Umbilical cord (tissue), 2 donors: ENCODE data around the gene MRPL19. TPM values are rescaled to one million over a fixed set of nuclear protein-coding genes. Genes with fewer than 3 reads are reported as not detected.
A peak's percentile ranks its signal among the peaks of the same experiment; 100 is the strongest.
"Not testable (repeated sequence)": the region's sequence is repeated elsewhere in the genome, so short reads cannot be mapped to it uniquely, and the experiment has no call there.

Experiments
- DNase-seq: peaks from one replicate; pipeline ENCODE4 v3.0.0-alpha.2; 2015; ENCODE audit warnings: low spot score
- total RNA-seq: library from RNA; depleted of rRNA; stranded (reverse); fragments of >200 nt; gene quantifications from one replicate; pipeline ENCODE4 v1.2.3, GENCODE V29; 2014; ENCODE audit warnings: low replicate concordance; ENCODE audit not compliant: insufficient read depth

MRPL19 gene
- total RNA-seq, 1 donor from 2014 or later: 43.8 TPM

- DNase-seq: peak; percentile 3
Measured at GRCh38 chr2:75667884-75668283, 21.3 kb downstream of the MRPL19 start.

- not testable (repeated sequence) for DNase-seq
Measured at GRCh38 chr2:75675423-75675822, 28.8 kb downstream of the MRPL19 start.

DNA sequence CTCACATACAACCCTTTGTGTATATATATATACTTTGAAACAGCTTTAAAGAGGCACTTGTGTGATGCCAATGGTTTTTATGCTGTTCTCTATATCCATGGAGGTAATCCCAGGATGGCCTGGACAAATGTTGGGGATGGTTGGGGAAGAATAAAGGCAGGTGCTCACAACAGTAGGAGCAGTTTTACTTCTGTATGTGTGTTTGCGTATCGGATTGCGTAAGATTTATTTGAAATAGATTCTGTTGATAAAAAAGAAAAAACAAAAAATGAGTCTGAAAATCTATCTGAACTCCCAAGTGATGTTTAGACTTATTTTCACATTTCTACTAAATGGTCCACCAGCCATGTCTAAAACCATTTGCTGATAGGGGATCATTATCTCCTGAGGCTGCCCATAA lies 29.3 kb downstream of the MRPL19 start:
- DNase-seq: no peak

GRCh38 chr2:75676464-75676863 lies 29.9 kb downstream of the MRPL19 start:
- peak; percentile 7 for DNase-seq

- no peak for DNase-seq
Measured at GRCh38 chr2:75679556-75679955, 33.0 kb downstream of the MRPL19 start.

GRCh38 chr2:75680402-75680801 lies 33.8 kb downstream of the MRPL19 start:
- no peak for DNase-seq

- DNase-seq: not testable (repeated sequence)
Measured at GRCh38 chr2:75683430-75683829, 36.8 kb downstream of the MRPL19 start.

DNA sequence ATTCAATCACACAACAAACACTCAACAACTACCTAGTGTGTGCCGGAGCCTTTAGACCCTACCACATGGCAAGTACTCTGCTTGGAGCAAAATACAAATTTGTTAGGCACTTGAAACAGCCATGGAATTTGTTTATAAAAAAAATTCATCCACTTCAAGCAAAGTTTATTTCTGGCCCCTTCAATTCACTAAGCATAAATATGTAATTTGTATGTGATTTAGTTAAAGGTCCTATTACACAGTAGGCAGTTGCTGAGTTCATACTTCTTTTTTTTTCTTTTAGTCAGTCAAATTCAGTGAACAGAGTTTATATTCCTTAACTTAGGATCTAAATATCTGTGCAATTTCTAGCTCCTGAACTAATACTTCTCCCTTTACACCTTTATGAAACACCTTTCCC lies 41.6 kb downstream of the MRPL19 start:
- no peak for DNase-seq

DNA sequence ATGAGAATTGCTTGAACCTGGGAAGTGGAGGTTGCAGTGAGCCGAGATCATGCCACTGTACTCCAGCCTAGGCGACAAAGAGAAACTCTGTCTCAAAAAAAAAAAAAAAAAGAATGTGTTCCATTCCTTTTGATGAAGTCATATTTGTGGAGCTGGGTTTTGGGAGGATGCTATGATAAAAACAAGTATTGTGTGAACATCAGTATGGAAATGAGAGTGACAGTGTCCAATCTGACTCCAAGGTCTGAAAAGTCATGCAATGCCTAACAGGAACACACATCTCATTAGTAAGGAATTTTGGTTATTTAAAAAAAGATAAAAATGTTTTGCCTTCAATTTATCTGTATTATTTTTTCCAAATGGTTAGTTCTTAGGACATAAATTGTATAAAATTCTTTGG lies 52.3 kb downstream of the MRPL19 start:
- DNase-seq: no peak

GRCh38 chr2:75702593-75702992 lies 56.0 kb downstream of the MRPL19 start:
- DNase-seq: no peak

DNA sequence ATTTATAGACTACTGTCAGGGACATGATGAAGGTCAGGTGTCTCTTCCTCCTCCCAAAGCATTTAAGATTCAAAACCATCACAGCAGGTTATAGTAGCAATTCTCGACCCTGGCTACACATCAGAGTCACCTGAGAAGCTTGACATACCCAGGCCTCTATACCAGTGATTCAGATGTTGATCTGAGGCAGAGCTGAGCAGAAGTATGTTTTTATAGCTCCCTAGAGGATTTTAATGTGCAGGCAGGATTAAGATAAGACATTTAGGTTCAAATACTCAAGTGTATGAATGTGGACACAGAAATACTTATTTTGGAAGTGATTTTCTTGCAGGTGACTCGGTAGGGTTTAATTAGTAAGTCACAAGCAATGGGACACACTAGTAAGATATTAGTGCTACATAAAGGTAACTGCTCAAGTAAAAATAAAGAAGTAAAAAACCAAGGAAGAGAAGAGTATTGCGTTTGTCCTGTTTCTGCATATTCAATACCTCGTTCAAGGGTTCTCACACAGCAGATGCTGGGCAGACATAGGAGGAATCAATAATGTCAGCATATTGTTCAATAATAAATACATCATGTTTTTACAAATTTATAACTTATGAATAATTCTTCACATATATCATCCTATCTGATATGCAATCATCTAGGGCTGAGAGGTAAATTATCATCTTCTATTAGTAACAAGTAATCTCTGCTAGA lies 57.2 kb downstream of the MRPL19 start:
- DNase-seq: no peak

DNA sequence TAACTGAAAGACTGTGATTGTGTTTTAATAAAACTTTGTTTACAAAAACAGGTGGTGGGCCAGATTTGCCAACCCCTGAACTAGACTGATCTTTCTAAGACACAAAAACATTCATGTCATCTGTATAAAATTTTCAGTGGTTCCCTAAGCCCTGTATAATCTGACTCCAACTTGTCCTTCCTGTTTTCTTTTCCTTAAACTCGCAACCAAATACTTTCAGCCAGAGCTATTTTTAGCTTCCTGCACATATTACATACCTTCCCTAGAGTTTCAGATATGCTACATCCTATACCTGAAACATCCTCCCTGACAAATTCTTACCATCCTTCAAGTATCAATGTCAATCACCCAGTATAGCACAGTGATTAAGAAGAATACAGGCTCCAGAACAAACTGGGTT lies 59.3 kb downstream of the MRPL19 start:
- peak; percentile 23 for DNase-seq

- no peak for DNase-seq
Measured at GRCh38 chr2:75707901-75708300, 61.3 kb downstream of the MRPL19 start.

DNA sequence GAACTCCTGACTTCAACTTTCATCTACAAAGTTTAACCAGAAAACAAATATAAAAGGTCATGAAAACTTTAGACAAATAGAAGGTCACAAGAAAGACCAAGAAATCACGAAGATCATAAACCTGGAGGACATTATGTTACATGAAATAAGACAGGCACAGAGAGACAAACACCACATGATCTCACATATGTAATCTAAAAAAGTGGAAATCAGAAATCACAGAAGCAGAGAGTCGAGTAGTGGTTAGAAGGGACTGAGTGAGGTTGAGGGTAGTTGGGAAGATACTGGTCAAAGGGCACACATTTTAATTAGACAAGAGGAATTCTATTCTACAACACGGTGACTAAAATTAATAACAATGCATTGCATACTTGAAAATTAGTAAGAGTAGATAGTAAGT lies 62.7 kb downstream of the MRPL19 start:
- DNase-seq: peak; percentile 2

- no peak for DNase-seq
Measured at GRCh38 chr2:75710220-75710576, 63.6 kb downstream of the MRPL19 start.

GRCh38 chr2:75710577-75711253 lies 64.1 kb downstream of the MRPL19 start, which contains the start of gene GCFC2:
Gene GCFC2, minus strand, starts transcription at chr2:75710915. Its CDS starts 60 bp downstream, at chr2:75710855.
- DNase-seq: peak; percentile 92

DNA sequence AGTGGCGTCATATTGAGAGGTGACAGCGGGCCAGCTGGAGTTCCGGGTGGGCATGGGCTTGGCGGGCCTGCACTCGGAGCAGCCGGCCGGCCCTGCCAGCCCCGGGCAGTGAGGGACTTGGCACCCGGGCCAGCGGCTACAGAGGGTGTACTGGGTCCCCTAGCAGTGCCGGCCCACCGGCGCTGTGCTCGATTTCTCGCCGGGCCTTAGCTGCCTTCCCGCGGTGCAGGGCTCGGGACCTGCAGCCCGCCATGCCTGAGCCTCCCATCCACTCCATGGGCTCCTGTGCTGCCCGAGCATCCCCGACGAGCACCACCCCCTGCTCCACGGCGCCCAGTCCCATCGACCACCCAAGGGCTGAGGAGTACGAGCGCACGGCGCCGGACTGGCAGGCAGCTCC lies 65.0 kb downstream of the MRPL19 start:
- not testable (repeated sequence) for DNase-seq

GRCh38 chr2:75716406-75716805 lies 69.8 kb downstream of the MRPL19 start:
- no peak for DNase-seq

- no peak for DNase-seq
Measured at GRCh38 chr2:75719616-75720015, 73.0 kb downstream of the MRPL19 start.

DNA sequence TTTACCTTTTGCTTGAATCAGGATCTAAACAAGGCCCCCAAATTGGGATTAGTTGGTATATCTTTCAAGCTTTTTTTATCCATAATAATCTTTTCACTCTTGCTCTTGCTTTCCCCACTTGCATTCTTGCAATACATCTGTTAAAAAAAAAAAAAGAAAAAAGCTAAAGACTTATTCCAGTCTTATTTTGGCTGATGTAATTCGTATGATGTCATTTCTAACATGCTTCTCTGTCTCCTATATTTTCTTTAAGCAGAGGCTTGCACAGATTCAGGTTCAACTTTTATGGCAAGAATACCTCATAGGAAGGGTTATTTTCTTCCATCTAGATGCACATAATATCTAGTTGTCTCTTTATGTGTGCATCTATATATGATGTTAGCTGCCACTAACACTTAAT lies 73.9 kb downstream of the MRPL19 start:
- no peak for DNase-seq

DNA sequence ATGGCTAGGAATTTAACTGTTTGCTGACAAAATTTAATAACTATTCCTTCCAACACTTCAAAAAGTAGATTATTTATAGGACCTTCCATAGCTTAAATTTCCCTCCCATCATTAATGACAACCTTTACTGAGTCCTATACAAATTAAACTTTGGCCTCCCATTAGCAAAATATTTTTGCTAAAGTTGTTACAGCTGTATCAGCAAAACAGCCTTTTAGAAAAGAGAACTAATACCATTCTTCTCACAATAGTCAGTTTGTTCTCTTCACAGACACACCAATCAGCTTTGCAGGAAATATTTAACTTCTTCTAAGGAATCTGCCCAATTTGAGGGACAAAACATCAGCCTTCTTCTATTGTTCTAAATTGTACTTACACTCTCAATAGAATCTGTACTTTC lies 76.1 kb downstream of the MRPL19 start:
- no peak for DNase-seq

DNA sequence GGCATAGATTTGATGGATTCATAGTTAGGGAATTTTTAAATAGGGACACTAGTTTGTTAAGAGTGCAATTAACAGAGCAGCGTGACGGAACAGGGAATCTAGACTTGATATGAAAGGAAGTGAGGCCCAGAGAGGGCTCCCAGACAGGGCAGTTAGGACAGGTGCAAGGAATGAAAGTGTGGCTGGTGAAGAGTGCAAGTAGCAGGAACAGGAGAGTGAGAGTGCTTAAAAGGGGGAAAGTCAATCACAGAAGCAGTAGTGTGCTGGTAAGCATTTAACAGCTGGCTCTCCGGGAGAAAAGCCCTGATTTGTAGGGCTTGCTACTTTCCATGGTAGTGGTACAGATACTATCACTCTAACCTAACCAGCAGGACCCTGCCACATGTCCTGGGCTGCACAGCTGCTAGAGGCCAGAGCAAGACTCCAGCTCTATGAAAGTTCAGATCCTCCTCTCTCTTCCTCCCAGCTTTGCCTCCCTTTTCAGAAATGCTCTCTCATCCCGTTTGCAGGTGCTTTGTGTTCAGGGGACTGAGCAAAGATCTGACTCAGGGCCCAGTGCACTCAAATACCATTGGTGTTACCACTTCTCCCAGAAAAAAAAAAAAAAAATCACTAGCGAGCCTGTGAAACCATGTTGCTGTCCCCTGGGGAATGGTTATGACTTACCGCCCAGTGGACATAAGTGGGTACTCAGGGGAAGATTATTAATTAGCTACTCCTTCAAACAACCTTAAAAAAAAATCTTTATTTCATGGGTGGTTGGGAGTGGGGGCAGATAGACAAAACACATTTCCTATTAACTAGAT lies 82.2 kb downstream of the MRPL19 start:
- DNase-seq: no peak

DNA sequence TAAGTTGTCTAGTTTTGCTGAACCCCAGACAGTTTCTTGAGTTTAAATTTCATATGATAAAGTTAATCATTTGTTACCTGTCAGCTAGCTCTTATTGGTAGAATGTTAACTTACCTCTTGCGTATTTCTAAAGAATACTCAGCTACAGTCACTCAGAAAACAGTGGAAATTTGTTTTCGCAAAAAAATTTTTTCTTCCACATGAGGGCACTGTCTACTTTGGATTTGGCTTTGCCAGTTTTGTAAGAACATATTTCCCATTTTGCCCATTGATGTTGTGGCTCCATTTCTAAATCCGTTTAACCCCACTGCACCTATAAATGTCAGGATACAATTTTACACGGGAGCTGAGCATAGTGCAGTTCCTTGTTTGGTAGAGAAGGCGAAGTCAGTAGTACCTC lies 83.3 kb downstream of the MRPL19 start:
- peak; percentile 51 for DNase-seq
